ENCODE data around the gene TCEAL1. TPM values are rescaled to one million over a fixed set of nuclear protein-coding genes. Genes with fewer than 3 reads are reported as not detected.
"Not testable (repeated sequence)": the region's sequence is repeated elsewhere in the genome, so short reads cannot be mapped to it uniquely, and the experiment has no call there.

Gene TCEAL1
- total RNA-seq, 4 donors from 2014 or later = 27.3 to 44.2 (median 38.6) TPM

- WGBS, 2 donors = 89 to 98% methylated on average over 5 of the region's 5 CpGs
- no peak for TF ChIP-seq POLR2A (IDR thresholded peaks at IDR 0.05)
- TF ChIP-seq CTCF (IDR thresholded peaks at IDR 0.05) = no peak
- no peak overlapping the region for H3K4me3 ChIP-seq (ENCODE audit: low read depth, poor library complexity, severe bottlenecking)
- DNase-seq (ENCODE audit: low spot score in 2 of 2) = no peak
- intact Hi-C loops (cut with DNase I; ENCODE audit: low total_unique reads) = no loop called here
These were observed 2.4 kb downstream of the TCEAL1 start for GRCh38 chrX:103631145-103631544.

- WGBS, 2 donors = 55 to 87% methylated on average over 2 of the region's 2 CpGs
- intact Hi-C loops (cut with DNase I; ENCODE audit: low total_unique reads) = no loop called here
- no peak for DNase-seq (ENCODE audit: low spot score in 2 of 2)
- TF ChIP-seq POLR2A (IDR thresholded peaks at IDR 0.05) = no peak
- no peak for TF ChIP-seq CTCF (IDR thresholded peaks at IDR 0.05)
- no peak overlapping the region for H3K4me3 ChIP-seq (ENCODE audit: low read depth, poor library complexity, severe bottlenecking)
These were observed 6.7 kb downstream of the TCEAL1 start for GRCh38 chrX:103635436-103635835.

- H3K4me3 ChIP-seq (ENCODE audit: low read depth, poor library complexity, severe bottlenecking) = no peak overlapping the region
- intact Hi-C loops (cut with DNase I; ENCODE audit: low total_unique reads) = no loop called here
- WGBS, 2 donors = 68 to 91% methylated on average over 2 of the region's 2 CpGs
- DNase-seq (ENCODE audit: low spot score in 2 of 2) = no peak
- TF ChIP-seq POLR2A (IDR thresholded peaks at IDR 0.05) (no peak), CTCF (IDR thresholded peaks at IDR 0.05) (no peak)
These were observed 9.0 kb downstream of the TCEAL1 start for GRCh38 chrX:103637604-103638338.

- 46 to 68% methylated on average over 4 to 6 of the region's 6 CpGs for WGBS, 2 donors
These were observed 9.9 kb downstream of the TCEAL1 start for GRCh38 chrX:103638479-103639346.

GRCh38 chrX:103640401-103641155 is 11.8 kb downstream of the TCEAL1 start:
- H3K4me3 ChIP-seq (ENCODE audit: low read depth, poor library complexity, severe bottlenecking) = no peak overlapping the region
- TF ChIP-seq POLR2A (IDR thresholded peaks at IDR 0.05) (no peak), CTCF (IDR thresholded peaks at IDR 0.05) (no peak)
- 57 to 81% methylated on average over 4 of the region's 4 CpGs for WGBS, 2 donors
- intact Hi-C loops (cut with DNase I; ENCODE audit: low total_unique reads) = no loop called here
- DNase-seq (ENCODE audit: low spot score in 2 of 2) = no peak

More at GRCh38 chrX:103638479-103639346, 9.9 kb downstream of the TCEAL1 start:
- H3K4me3 ChIP-seq (ENCODE audit: low read depth, poor library complexity, severe bottlenecking); intact Hi-C loops (cut with DNase I; ENCODE audit: low total_unique reads); DNase-seq (ENCODE audit: low spot score in 2 of 2): not testable (repeated sequence)

- TF ChIP-seq POLR2A (IDR thresholded peaks at IDR 0.05) = no peak
- no peak for TF ChIP-seq CTCF (IDR thresholded peaks at IDR 0.05)
- no peak overlapping the region for H3K4me3 ChIP-seq (ENCODE audit: low read depth, poor library complexity, severe bottlenecking)
- intact Hi-C loops (cut with DNase I; ENCODE audit: low total_unique reads) = no loop called here
- DNase-seq (ENCODE audit: low spot score in 2 of 2) = no peak
- WGBS, 2 donors = 68 to 92% methylated on average over 1 of the region's 1 CpG
These were observed 15.3 kb downstream of the TCEAL1 start for GRCh38 chrX:103644125-103644524.
